Esophagus squamous epithelium (tissue), 5 donors: Measurements from ENCODE around the gene SPRTN. TPM values are rescaled to one million over a fixed set of nuclear protein-coding genes. Genes with fewer than 3 reads are reported as not detected.
"Not testable (repeated sequence)": the region's sequence is repeated elsewhere in the genome, so short reads cannot be mapped to it uniquely, and the experiment has no call there.

Experiments used
- DNase-seq: peaks from one replicate; lab custom pipeline; 2025; lab: John Stamatoyannopoulos, UW
- H3K27ac ChIP-seq, 4 donors: fragments of 200-600 bp; sonication (generic); one replicate each; pipeline ENCODE4 v1.5.1; 2016 to 2019; ENCODE audit warnings: mild to moderate bottlenecking in 1 of 4
- H3K27me3 ChIP-seq, 4 donors: fragments of 200-600 bp; sonication (generic); 1 replicate in 3 of 4; 2 replicates in 1 of 4; pipeline versions ENCODE4 v1.5.1 to v1.6.0; 2017 to 2021; ENCODE audit warnings: antibody characterized with exemption in 1 of 4
- H3K36me3 ChIP-seq, 3 donors: fragments of 200-600 bp; sonication (generic); one replicate each; pipeline ENCODE4 v1.5.1; 2016 to 2019
- H3K4me1 ChIP-seq, 3 donors: fragments of 200-600 bp; sonication (generic); one replicate each; pipeline ENCODE4 v1.5.1; 2017 to 2019
- H3K4me3 ChIP-seq, 4 donors: fragments of 200-600 bp; sonication (generic); 1 replicate in 3 of 4; 2 replicates in 1 of 4; pipeline ENCODE4 v1.5.1; 2016 to 2019; ENCODE audit warnings: mild to moderate bottlenecking in 2 of 4, moderate library complexity in 1 of 4
- H3K9me3 ChIP-seq, 3 donors: fragments of 200-600 bp; sonication (generic); one replicate each; pipeline ENCODE4 v1.5.1; 2016 to 2019
- POLR2A ChIP-seq, 4 donors: fragments of 450-650 bp; IDR thresholded peaks; one replicate each; pipeline ENCODE4 v1.6.1; 2017; ENCODE audit warnings: antibody characterized with exemption in 4 of 4, mild to moderate bottlenecking in 4 of 4, moderate library complexity in 3 of 4
- WGBS, 2 donors: methylation state at CpG; one replicate each; pipeline ENCODE4 v1.1.5; 2018; 5-methylcytosine and 5-hydroxymethylcytosine counted together
- intact Hi-C: fragments of 100-400 bp; cut with DNase I; formaldehyde crosslinking; loops from one replicate; pipeline ENCODE4 v1.15.0; 2022
- total RNA-seq, 4 donors: library from RNA; depleted of rRNA; stranded (reverse); fragments of >200 nt; gene quantifications; one replicate each; pipeline ENCODE4 v1.1.0, GENCODE V29; 2016
- TF ChIP-seq, protein P1 (sequence below), 6 experiments: fragments of 450-650 bp in 4 of 6; fragments of 200-600 bp in 2 of 6; sonication (generic) in 2 of 6; IDR thresholded peaks; one replicate each; pipeline ENCODE4 v1.5.1; 2016 to 2019; ENCODE audit warnings: antibody characterized with exemption in 6 of 6, mild to moderate bottlenecking in 4 of 6, moderate library complexity in 4 of 6
- donor health status: DM: yes; HTN: yes; CAD: no.

SPRTN gene
- total RNA-seq, 4 donors from 2014 or later: 10.9 to 22.9 (median 16.9) TPM

DNA sequence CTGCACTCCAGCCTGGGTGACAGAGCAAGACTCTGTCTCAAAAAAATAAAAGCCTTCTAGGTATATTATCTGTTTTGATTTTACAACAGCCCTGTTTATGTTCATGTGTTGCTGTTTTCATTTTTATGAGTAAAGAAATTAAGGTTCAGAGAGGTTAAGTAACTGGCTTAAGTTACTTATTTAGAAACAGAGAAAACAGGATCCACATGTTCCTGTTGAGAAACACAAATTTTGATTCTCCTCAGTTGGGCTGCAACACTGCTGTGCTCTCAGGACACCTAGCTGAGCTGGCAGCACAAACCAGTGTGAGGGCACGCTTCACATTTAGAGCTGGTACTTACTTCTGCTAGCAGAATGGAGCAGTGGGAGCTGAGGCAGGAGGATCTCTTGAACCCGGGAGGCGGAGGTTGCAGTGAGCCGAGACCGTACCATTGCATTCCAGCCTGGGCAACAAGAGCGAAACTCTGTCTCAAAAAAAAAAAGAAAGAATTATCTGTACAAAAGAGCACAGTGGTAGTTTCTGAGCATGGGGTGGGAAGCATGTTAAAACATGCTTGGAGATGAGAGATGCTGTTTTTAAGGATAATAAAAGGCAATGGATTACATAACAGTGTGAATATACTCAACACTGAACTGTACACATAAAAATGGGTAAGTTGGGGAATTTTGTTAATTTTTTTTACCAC, 2.4 kb downstream of the SPRTN start:
- peaks cover 22 to 45% (median 27%) of the 10 kb centered on the region in 3 donors for H3K4me1 ChIP-seq
- intact Hi-C loops: no loop called here
- no peak for TF ChIP-seq POLR2A (IDR thresholded peaks at IDR 0.05)
- TF ChIP-seq, protein P1, sequence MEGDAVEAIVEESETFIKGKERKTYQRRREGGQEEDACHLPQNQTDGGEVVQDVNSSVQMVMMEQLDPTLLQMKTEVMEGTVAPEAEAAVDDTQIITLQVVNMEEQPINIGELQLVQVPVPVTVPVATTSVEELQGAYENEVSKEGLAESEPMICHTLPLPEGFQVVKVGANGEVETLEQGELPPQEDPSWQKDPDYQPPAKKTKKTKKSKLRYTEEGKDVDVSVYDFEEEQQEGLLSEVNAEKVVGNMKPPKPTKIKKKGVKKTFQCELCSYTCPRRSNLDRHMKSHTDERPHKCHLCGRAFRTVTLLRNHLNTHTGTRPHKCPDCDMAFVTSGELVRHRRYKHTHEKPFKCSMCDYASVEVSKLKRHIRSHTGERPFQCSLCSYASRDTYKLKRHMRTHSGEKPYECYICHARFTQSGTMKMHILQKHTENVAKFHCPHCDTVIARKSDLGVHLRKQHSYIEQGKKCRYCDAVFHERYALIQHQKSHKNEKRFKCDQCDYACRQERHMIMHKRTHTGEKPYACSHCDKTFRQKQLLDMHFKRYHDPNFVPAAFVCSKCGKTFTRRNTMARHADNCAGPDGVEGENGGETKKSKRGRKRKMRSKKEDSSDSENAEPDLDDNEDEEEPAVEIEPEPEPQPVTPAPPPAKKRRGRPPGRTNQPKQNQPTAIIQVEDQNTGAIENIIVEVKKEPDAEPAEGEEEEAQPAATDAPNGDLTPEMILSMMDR (IDR thresholded peaks at IDR 0.05): no peak
- no peaks in the 10 kb centered on the region for H3K27me3 ChIP-seq
- no peak for DNase-seq
- peak overlapping the region in 3 of 4 donors; percentile 46 to 98 (median 96) for H3K27ac ChIP-seq
- H3K4me3 ChIP-seq: peak overlapping the region; percentile 71 to 91 (median 84)
- H3K9me3 ChIP-seq: no peaks in the 10 kb centered on the region
- peaks cover 0 to 43% (median 0%) of the 10 kb centered on the region in 3 donors for H3K36me3 ChIP-seq
- 49 to 53% methylated on average over 6 of the region's 6 CpGs for WGBS, 2 donors

DNA sequence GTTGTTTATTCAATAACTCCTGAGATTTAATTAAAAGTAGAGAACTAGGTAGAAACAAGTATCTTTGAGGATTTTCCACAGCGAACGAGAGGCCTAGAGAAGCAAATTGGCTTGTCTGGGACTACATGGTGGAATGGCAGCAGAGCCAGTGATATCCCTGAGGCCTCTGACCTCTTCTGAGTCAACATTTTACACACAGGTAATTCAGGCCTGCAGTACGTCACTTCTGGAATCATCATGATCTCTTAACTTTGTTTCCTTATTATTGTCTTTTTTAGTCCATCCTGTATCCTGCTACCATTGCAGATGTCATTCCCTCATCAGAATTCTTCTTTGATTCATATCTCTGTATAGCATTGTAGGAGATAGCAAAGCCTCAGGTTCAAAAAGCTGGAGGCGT, 9.9 kb downstream of the SPRTN start:
- Histone ChIP-seq H3K27me3 (no peaks in the 10 kb centered on the region), H3K27ac (no peak overlapping the region), H3K4me3 (no peak overlapping the region), H3K36me3 (peaks cover 0 to 94% (median 17%) of the 10 kb centered on the region in 3 donors), H3K9me3 (no peaks in the 10 kb centered on the region), H3K4me1 (no peaks in the 10 kb centered on the region)
- WGBS, 2 donors: 90% methylated on average over 4 of the region's 4 CpGs
- no peak for DNase-seq
- intact Hi-C loops: no loop called here
- TF ChIP-seq POLR2A (IDR thresholded peaks at IDR 0.05): no peak

DNA sequence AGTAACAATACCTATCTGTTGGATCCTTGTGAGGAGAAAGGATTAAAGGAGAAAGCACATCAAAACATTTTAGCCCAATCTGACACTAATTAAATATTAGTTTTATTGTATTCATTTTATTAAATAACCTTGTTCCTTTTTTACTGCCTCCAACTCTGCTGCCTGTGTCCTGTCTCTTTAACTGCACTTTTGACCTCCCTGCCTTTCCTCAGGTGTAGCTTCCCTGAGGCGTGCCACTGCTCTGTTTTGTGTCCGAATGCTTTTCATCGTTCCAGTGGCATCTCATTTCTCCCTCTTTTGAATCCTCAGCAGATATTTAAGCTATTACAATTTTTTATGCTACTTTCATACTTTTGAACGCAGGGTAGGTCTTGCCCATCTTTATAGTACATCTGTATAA, 10.3 kb downstream of the SPRTN start:
- intact Hi-C loops: no loop called here
- Histone ChIP-seq H3K4me3 (no peak overlapping the region), H3K27ac (no peak overlapping the region), H3K36me3 (peaks cover 0 to 94% (median 21%) of the 10 kb centered on the region in 3 donors), H3K27me3 (no peaks in the 10 kb centered on the region), H3K9me3 (no peaks in the 10 kb centered on the region), H3K4me1 (no peaks in the 10 kb centered on the region)
- WGBS, 2 donors: 93% methylated on average over 4 of the region's 4 CpGs
- TF ChIP-seq POLR2A (IDR thresholded peaks at IDR 0.05): no peak
- TF ChIP-seq, protein P1 (IDR thresholded peaks at IDR 0.05): no peak
- DNase-seq: no peak

DNA sequence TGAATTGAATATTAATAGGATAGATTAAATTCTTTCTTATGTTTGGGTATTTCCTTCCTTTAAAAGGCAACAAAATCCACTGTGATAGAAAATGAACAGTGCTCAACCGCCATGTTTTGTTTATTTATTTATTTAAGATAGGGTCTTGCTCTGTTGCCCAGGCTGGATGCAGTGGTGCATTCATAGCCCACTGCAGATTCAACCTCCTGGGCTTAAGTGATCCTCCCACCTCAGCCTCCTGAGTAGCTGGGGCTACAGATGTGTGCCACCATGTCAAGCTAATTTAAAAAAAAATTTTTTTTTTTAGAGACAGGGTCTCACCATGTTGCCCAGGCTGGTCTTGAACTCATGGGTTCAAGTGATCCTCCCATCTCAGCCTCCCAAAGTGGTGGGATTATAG, 10.8 kb downstream of the SPRTN start:
- H3K9me3 ChIP-seq, H3K4me3 ChIP-seq, H3K4me1 ChIP-seq, H3K27me3 ChIP-seq, H3K27ac ChIP-seq, intact Hi-C loops, DNase-seq: not testable (repeated sequence)
- peaks cover 0 to 95% (median 21%) of the 10 kb centered on the region in 3 donors for H3K36me3 ChIP-seq
- 96 to 100% methylated on average over 1 of the region's 1 CpG for WGBS, 2 donors

DNA sequence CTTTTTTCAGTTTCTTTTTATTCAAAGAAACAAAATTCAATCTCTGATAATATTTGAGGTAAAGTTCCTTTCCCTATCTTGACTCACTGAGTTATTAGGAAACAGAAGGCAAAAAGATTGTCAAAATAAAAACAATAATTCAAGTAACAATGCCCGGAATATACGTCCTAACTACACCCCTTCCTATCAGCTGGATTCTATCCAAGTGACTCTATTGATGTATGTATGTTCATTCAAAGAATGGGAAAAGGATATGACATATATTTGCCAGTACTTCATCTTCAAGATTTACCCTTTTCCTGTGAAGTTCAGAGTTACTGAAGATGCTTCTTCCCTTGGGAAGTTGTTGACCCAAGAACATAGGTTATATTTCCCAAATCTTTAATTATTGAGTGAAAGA, 13.7 kb downstream of the SPRTN start:
- Histone ChIP-seq H3K27me3 (no peaks in the 10 kb centered on the region), H3K4me1 (no peaks in the 10 kb centered on the region), H3K4me3 (no peak overlapping the region), H3K27ac (no peak overlapping the region), H3K9me3 (no peaks in the 10 kb centered on the region), H3K36me3 (peaks cover 0 to 72% (median 21%) of the 10 kb centered on the region in 3 donors)
- WGBS, 2 donors: 54 to 71% methylated on average over 2 of the region's 2 CpGs
- no peak for DNase-seq
- TF ChIP-seq, protein P1 (IDR thresholded peaks at IDR 0.05): no peak
- TF ChIP-seq POLR2A (IDR thresholded peaks at IDR 0.05): no peak
- intact Hi-C loops: no loop called here

DNA sequence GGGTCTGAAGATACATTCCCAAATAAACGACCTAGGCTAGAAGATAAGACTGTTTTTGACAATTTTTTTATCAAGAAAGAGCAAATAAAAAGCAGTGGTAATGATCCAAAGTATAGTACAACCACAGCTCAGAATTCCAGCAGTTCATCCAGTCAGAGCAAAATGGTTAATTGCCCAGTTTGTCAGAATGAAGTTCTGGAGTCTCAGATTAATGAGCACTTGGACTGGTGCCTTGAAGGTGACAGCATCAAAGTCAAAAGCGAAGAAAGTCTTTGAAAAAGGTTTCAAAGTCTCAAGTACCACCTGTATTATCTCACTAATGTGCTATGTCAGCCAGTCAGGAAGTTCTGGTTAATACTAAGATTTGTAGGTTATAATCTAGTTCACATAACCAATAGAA, 15.0 kb downstream of the SPRTN start:
- Histone ChIP-seq H3K27me3 (no peaks in the 10 kb centered on the region), H3K9me3 (no peaks in the 10 kb centered on the region), H3K4me3 (no peak overlapping the region), H3K4me1 (peaks cover 0 to 3% (median 0%) of the 10 kb centered on the region in 3 donors), H3K36me3 (peaks cover 0 to 59% (median 17%) of the 10 kb centered on the region in 3 donors), H3K27ac (no peak overlapping the region)
- 68 to 69% methylated on average over 2 of the region's 2 CpGs for WGBS, 2 donors
- no peak for TF ChIP-seq POLR2A (IDR thresholded peaks at IDR 0.05)
- TF ChIP-seq, protein P1 (IDR thresholded peaks at IDR 0.05): no peak
- no peak for DNase-seq
- intact Hi-C loops: no loop called here
